Stimulated activated CD8-positive, alpha-beta memory T cell treated with anti-CD3 and anti-CD28 coated beads, Interleukin-15, amount 100 ng/mL, for 1 hour (primary cell): ENCODE results near the gene EPG5.
"Not testable (repeated sequence)": the region's sequence is repeated elsewhere in the genome, so short reads cannot be mapped to it uniquely, and the experiment has no call there.

Experiments
- DNase-seq: peaks from one replicate; pipeline ENCODE4 v3.0.0-alpha.2; 2020; ENCODE audit warnings: low read depth

EPG5 gene

DNA sequence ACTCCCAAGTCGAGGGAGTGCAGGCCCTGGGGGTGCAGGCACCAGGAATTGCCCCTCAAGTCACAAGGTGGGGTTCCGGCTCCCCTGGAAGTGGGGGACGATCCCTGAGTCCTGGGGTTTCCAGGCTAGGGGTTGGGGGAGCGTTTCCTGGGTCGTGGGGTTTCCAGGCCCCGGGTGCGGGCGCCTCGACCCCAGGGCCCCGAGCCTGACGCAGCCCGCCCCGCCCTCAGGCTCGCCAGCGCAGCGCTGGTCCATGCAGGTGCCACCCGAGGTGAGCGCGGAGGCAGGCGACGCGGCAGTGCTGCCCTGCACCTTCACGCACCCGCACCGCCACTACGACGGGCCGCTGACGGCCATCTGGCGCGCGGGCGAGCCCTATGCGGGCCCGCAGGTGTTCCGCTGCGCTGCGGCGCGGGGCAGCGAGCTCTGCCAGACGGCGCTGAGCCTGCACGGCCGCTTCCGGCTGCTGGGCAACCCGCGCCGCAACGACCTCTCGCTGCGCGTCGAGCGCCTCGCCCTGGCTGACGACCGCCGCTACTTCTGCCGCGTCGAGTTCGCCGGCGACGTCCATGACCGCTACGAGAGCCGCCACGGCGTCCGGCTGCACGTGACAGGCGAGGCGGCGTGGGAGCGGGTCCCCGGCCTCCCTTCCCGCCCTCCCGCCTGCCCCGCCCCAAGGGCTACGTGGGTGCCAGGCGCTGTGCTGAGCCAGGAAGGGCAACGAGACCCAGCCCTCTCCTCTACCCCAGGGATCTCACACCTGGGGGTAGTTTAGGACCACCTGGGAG, 129.7 kb downstream of the EPG5 start:
- no peak for DNase-seq

DNA sequence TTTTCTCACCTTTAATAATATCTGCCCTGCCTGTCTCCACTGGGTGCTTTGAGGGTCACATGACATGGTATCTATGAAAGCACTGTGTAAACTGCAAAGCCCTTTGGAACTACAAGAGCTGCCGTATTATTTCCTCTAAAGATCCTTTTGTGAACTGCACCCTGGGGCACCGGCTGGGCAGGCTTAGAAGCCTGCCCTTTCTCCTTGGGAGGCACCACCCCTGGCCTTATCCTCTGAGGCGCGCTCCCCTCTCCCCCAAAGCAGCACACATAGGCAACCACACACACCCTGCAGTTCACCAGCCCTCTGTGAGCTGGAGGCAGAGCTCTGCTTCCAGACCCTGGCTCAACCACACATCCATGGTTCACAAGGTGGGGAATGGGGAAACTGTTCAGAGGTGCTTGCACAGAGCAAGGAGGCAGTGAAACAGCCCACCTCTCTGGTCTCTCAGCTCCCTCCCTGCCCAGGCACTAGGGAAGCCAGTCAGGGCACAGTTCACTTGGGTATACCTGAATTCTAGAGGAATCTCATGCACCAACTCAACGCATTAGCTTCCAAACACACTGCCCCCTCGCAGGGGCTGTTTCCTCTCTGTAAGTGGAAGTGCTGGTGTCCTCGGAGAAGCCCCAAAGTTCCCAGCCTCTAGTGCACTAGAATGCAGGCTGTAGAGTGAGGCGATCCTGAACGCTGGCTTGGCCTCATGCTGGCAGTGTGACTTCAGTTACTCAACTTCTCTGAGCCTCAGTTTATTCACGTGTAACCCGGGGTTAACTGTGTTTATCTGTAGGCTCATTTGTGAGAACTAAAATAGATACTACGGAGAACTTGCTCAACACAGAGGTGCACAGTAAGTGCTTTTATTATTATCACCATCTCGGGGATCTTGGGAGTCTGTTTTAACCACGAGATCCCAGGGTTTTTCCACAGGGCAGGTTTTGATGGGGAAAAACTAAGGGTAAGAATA, 130.6 kb downstream of the EPG5 start:
- DNase-seq: no peak

DNA sequence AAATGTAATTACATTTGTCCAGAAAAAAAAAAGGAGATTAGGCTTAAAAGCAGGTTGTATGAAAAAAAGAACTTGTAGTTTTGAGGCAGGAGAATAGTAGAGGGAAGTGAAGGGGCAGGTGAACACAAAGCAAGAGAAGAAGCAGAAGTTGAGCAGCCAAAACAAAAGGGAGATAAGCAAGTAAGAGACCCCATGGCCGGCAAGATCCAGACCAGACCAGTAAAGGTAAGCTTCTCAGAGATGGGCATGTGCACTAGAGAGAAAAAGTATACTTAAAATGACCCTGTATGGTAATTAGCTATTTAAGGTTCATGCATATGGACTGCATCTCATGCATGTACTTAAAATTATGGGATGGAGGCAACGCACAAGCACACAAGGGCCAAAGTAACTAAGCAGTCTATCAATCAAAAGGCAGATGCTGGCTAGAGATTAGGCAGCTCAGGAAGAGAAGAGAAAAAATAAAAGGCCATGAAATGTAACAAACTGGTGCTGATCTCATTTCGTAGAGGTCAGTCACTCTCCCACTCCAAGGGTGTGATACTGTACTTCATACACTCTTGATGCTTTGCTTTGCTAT, 132.0 kb downstream of the EPG5 start:
- no peak for DNase-seq

DNA sequence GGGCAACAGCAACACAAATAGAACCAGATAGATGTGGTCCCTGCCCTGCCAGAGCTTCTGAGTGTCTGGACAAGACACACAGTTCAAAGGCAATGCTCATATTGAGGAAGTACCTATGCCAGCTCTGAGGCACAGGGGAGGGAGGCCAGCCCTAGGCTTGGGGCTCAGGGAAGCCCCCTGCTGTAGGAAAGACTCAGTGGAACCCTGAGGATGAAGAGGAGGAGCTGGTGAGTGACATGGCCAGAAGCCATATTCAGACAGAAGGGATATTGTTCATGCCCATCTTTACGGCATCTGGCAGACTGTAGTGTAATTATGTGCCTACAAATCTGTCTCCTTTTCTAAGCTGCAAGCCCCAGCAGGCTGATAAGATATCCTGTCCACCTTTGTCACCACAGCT, 132.8 kb downstream of the EPG5 start:
- no peak for DNase-seq

DNA sequence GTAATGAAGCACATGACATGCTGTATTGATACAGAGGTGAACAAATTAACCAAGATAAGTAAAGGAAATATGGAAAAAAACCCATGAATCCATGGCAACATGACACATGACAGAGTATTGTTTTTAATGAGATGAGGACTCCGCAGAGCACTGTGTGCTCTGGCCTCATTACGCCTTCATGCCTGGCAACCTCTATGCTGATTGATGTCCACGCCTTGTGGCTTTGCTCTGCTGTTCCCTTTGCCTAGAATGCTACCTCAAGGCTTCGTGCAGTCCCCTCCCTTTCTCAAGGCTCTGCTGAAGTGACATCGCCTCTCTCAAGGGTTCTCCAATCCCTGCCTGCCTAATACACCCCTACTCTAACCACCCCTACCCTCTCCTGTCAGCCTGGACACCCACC, 133.3 kb downstream of the EPG5 start:
- DNase-seq: no peak

DNA sequence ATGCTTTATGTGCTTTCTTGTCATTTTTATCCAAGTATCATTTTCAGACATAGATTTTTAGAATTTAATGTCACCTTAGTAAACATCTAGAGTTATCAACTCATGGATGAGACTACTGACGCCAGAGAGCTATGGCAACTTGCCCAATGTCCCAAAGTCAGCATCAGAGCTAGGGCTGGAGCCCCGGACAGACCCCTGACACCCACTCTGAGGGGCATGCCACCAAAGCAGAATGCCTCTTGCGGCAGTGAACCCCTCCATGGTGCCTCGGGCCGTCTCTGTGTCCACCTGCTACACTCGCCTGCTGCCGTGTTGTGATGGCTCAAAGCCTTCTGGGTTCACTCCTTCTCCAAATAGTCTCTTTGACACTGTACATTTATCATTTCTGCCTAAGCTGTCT, 136.2 kb downstream of the EPG5 start:
- DNase-seq: no peak

DNA sequence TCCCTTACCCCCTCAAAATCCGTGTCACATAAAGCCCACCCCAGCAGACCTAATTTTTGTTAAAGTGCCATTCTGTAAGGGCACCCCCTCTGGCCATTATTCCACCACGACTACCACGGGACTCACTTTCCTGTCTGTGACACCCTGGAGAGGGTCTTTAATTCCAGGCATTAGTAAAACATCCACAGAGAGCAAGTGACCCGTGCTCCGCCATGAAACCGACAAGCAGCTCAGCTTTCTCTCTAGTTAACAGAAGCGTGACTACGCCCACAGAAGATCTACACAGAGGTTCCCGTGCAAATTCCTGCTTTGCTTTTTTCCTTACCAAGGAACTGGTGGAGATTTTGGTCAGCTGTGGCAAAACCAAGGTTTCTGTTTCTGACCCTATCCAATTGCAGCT, 137.3 kb downstream of the EPG5 start:
- no peak for DNase-seq

DNA sequence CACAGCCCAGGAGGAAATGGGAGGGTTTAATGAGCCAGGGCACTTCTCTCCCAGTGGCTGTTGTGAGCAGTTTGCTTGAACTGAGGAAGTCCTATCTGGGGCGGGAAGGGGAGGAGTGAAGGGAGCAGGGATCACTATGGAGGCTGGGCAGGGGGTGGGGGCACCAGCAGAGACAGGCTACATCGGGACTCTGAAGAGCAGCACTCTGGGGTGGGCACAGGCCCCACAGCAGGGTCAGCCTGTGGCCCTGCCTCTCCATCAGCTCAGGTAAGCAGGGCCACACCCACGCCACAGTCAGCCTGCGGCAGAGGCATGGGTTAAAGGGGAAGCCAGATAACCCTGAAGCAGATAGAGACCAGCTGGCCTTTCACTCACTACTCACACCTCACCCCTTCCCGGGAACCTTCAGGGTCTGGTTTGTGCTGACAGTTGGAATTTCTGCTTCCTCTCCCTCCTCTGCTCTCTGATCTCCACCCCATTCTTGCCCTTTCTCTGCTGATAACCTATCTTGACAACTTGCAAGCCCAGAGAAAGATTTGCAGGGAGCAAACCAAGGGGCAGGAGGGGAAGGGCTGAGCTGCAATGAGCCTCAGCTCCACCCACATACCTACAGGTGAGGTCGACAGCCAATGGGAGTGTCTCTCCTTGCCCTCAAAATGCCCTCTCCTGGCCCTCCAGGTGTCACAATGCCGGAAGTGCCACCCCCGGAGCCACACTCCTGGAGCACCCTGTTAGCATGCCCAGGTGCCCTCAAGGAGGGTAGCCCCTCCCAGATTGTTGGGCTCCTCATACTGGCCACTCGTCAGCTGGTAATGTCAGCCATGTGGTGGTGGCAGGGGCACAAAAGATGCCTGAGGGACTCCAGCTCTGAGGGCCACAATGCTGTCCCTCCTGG, 138.0 kb downstream of the EPG5 start:
- DNase-seq: no peak

DNA sequence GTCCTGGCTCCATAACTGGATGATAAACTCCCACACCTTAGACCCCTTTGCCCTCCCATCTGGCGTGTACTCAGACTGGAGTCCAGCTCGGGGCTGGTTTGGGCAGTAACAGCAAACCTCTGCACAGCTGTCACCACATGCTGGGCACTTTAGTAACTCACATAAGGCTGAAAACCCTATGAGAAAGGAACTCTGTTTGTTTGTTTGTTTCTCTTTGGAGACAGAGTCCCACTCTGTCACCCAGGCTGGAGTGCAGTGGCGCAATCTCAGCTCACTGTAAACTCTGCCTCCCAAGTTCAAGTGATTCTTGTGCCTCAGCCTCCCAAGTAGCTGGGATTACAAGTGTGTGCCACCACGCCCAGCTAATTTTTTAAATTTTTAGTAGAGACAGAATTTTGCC, 140.4 kb downstream of the EPG5 start:
- DNase-seq: not testable (repeated sequence)

DNA sequence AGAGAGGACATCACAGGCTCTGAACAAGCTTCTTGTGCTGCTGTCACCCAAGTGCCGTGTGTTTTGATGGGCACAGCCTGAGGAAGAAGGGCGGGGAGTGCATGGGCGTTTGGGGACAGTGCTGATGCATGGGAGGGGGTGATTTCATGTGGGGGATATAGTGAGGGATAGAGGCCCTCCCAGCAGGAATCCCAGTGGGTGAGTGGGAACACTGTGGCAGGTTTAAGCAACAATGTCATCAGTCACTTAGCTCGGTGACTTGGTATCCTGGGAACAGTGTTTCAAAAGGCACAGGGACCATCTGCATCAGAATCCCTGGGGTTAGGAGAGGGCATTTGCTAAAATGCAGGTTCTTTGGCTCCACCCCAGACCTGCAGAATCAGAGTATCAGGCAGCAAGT, 141.0 kb downstream of the EPG5 start:
- no peak for DNase-seq

DNA sequence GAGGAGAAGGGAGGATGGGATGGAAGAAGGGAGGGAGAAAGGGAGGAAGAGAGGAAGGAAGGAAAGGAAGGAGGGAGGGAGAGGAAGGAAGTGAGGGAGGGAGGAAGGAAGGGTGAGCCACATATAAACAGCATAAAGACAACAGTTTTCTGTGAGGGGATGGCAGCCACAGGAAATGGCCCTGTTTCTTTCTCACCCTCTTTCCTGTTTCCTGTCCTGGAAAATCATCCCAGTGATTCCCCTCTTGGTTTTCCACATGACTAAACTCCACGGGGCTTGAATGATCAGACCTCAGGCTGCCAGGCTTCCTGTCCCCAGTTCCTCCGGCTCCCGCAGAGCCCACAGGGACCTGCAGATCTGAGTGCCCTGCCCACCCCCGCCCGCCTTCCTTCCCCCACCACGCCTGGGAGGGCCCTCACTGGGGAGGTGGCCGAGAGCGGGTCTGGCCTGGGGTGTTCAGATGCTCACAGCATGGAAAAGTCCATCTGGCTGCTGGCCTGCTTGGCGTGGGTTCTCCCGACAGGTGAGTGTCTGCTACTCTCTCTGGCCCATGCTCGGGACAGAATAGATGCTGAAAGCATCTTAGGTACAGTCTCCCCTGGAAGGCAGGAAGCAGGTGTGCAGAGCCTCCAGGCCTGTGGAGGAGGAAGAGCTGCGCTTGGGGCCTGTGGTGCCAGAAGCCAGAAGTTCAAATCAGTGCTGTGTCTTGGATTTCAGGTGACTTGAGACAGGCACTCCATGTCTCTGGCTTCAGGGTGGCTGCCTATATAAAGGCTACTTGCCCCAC, 141.7 kb downstream of the EPG5 start, which contains the start of gene SIGLEC15:
TSS of gene SIGLEC15 (plus strand) at position 418 of the 787 bp plus-strand sequence. CDS start at position 472, 54 bp downstream.
- DNase-seq: no peak

DNA sequence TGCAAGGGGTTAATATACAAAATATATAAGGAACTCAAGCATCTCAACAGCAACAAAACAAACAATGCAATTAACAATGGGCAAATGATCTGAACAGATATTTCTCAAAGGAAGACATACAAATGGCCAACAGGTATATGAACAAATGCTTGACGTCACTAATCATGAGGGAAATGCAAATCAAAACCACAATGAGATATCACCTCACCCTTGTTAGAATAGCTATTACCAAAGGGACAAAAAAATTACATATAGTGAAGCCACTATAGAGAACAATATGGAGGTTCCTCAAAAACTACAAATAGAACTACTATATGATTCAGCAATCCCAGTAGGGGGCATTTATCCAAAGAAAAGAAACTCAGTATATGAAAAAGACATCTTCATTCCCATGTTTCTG, 145.4 kb downstream of the EPG5 start:
- DNase-seq: no peak

DNA sequence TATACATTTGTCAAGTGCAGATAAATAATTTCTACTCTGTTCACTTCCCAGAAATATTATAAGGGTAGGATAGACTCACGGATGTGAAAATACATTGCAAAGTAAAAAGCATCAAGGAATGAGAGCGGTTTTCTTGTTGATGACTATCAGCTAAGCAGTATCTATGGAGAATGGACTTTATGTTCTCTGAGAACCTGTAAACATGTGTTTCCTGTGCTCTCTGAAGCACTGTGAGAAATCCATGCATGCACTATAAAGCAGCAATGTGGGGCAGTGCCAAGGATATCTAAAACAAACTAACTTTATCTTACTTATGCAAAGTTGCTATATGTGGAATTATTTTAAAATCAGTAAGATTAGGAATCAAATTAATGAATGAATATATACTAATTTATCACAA, 146.1 kb downstream of the EPG5 start:
- no peak for DNase-seq

DNA sequence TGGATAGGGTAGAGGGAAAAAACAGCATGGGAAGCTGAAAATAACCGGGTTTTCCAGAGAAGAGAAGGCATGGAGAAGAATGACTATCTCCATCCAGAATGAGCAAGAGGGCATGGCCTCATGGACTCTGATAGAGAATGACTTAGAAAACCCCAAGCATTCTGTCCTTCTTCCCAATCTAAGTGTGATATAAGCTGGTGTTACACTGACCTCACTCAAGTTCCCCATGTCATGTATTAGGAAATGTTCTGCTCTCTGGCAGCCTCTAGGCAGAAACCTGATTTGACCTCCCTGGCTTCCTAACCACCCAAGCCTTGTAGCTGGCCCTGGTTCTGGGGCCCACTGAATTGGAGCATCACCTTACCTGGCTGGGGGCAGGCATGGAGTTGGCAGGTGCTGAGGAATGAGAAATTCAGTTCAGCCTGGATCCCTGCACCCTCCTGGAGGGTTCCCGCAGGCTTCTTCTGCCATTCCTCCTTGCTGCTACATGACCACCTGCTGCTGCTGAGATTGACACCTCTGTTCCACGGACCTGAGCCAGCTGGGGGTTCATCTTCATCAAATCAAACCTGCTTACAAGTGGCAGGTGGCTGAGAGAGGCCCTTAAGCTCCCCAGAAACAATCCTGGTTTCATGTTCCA, 146.9 kb downstream of the EPG5 start:
- no peak for DNase-seq

DNA sequence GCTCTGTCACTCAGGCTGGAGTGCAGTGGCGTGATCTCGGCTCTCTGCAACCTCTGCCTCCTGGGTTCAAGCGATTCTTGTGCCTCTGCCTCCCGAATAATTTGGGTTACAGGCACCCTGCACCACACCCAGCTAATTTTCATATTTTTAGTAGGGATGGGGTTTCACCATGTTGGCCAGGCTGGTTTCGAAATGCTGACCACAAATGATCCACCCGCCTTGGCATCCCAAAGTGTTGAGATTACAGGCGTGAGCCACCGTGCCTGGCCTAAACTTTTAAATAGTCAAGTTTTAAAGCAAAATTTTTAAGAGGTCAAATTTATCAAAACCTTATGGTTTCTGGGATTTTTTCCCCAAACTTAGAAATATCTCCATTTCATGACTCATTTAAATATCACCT, 148.4 kb downstream of the EPG5 start:
- not testable (repeated sequence) for DNase-seq

DNA sequence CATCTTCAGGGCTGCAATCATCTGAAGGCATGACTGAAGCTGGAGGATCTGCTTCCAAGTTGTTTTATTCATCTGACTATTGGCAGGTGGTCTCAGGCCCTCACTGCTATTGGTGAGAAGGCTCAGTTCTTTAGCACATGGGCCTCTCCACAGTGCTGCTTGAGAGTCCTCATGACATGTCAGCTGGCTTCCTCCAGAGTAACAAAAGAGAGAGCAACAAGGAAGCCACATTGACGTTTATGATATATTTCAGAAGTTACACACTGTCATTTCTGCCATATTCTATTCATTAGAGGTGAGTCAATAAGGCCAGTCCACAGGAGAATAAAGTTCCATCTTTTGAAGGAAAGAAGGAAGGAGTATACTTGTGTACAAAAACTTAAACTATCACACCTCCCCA, 149.6 kb downstream of the EPG5 start:
- no peak for DNase-seq

DNA sequence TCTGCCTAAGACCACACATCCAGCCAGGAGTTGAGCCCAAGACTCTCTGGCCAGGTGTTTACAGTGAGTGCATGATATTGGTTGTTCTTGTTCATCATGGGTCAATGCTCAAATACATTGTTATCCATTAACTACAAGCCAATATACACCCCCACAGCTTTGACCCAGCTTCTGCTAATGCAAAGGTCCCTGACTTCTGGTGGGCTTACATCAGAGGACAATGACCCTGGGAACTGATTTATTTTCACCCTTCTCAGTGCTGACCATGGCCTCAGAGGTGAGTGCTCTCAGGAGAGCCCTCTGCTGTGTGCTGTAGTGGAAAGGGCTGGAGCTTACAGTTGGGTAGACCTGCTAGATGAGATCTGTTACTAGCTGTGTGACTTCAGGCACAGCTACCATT, 152.4 kb downstream of the EPG5 start:
- not testable (repeated sequence) for DNase-seq

DNA sequence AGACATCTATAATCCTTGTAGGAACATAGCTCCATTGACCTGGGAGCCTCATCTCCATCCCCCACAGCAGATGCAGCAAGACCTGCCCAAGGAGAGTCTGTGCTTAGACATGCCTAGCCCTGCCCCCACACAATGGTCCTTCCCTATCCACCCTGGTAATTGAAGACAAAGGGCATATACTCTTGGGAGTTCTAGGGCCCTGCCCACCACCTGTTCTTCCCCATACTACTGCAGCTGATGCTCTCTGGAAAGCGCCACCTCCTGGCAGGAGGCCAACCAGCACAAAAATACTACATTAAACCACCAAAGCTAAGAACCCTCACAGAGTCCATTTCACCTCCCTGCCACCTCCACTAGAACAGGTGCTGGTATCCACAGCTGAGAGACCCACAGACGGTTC, 160.0 kb downstream of the EPG5 start:
- not testable (repeated sequence) for DNase-seq

DNA sequence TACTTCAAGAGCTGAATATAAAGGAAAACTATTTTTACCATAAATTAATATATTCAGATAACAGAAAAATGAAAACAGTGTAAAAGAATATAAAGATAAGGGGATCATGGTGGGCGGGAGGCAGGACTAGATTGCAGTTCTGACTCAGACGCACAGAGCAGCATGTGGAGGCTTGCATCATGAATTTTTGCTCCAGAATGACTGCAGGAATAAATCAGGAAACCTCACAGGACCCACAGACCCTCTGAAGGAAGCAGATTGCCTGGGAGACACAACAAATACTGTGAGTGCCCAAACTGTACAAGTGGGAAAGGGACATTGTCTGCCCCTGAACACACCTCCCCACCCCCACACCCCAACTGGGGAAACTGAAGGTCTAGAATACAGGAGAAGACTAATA, 160.9 kb downstream of the EPG5 start:
- DNase-seq: no peak

DNA sequence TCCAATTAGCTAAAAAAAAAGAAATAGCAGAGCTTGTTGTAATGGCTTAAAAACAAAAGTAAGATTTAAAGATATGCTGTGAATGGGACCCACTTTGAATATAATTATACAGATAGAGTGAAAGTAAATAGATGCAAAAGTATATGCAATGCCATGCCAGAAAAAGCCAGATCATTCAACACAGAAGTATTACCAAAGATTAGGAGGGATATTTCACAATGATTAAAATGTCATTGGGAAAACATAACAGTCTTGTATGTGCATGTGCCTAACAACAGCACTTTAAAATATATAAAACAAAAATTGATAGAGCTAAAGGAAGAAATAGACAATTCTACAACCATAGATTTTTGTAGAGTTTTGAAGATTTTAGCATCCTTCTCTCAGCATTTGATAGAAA, 161.6 kb downstream of the EPG5 start:
- no peak for DNase-seq
